Left ventricle myocardium inferior (tissue), 1 donor: ENCODE results near the gene LY9. TPM values are rescaled to one million over a fixed set of nuclear protein-coding genes. Genes with fewer than 3 reads are reported as not detected.
"Not testable (repeated sequence)": the region's sequence is repeated elsewhere in the genome, so short reads cannot be mapped to it uniquely, and the experiment has no call there.

Source experiments
- DNase-seq: peaks from one replicate; pipeline ENCODE4 v3.0.0-alpha.2; 2020
- H3K27ac ChIP-seq: fragments of 200-600 bp; replicated peaks from 2 replicates; pipeline ENCODE4 v1.8.0; 2021
- H3K27me3 ChIP-seq: fragments of 200-600 bp; 2 replicates; pipeline ENCODE4 v1.8.0; 2021; ENCODE audit warnings: low read depth
- H3K36me3 ChIP-seq: fragments of 200-600 bp; 2 replicates; pipeline ENCODE4 v1.8.0; 2021
- H3K4me1 ChIP-seq: fragments of 200-600 bp; 2 replicates; pipeline ENCODE4 v1.8.0; 2021
- H3K4me3 ChIP-seq: fragments of 200-600 bp; 2 replicates; pipeline ENCODE4 v1.8.0; 2021; ENCODE audit warnings: mild to moderate bottlenecking, moderate library complexity
- H3K9me3 ChIP-seq: fragments of 200-600 bp; replicated peaks from 2 replicates; pipeline ENCODE4 v1.8.0; 2021
- CTCF ChIP-seq: fragments of 200-600 bp; IDR thresholded peaks from 2 replicates; pipeline ENCODE4 v1.8.0; 2021; ENCODE audit warnings: antibody characterized with exemption, mild to moderate bottlenecking, borderline replicate concordance
- intact Hi-C: fragments of 100-400 bp; cut with micrococcal nuclease; formaldehyde crosslinking; loops from one replicate; pipeline ENCODE4 v1.11.0; 2022
- total RNA-seq: library from RNA; stranded (reverse); fragmentation: NEBNext Ultra II Directional; extraction: Animal tissue kit (Norgen Biotek cat#: 25700); gene quantifications from one replicate; pipeline ENCODE4 v1.2.1, GENCODE V29; 2021
- donor health status: DM: no; HTN: yes; CAD: no; lungs with severe emphysema.

LY9 gene
- total RNA-seq, 1 donor from 2014 or later, result not detected

GRCh38 chr1:160864173-160864572 is 68.2 kb downstream of the LY9 start:
- peaks cover 28% of the 10 kb centered on the region for H3K27me3 ChIP-seq
- no peak for DNase-seq
- intact Hi-C loops, result no loop called here
- no peak overlapping the region for H3K27ac ChIP-seq
- no peaks in the 10 kb centered on the region for H3K9me3 ChIP-seq
- no peaks in the 10 kb centered on the region for H3K36me3 ChIP-seq
- H3K4me1 ChIP-seq, result no peaks in the 10 kb centered on the region
- TF ChIP-seq CTCF, result no peak
- no peak overlapping the region for H3K4me3 ChIP-seq

- Histone ChIP-seq H3K4me3 (no peak overlapping the region), H3K27me3 (peaks cover 23% of the 10 kb centered on the region), H3K4me1 (no peaks in the 10 kb centered on the region), H3K9me3 (no peaks in the 10 kb centered on the region), H3K36me3 (no peaks in the 10 kb centered on the region), H3K27ac (no peak overlapping the region)
- TF ChIP-seq CTCF, result no peak
- DNase-seq, result no peak
- intact Hi-C loops, result no loop called here
These were observed 69.4 kb downstream of the LY9 start for GRCh38 chr1:160865337-160865736.

- no peak overlapping the region for H3K4me3 ChIP-seq
- intact Hi-C loops, result no loop called here
- no peaks in the 10 kb centered on the region for H3K4me1 ChIP-seq
- peaks cover 16% of the 10 kb centered on the region for H3K27me3 ChIP-seq
- no peak overlapping the region for H3K27ac ChIP-seq
- no peaks in the 10 kb centered on the region for H3K36me3 ChIP-seq
- TF ChIP-seq CTCF, result no peak
- no peak for DNase-seq
- no peaks in the 10 kb centered on the region for H3K9me3 ChIP-seq
These were observed 70.2 kb downstream of the LY9 start for GRCh38 chr1:160866001-160866694.

- TF ChIP-seq CTCF, result no peak
- intact Hi-C loops, result no loop called here
- no peaks in the 10 kb centered on the region for H3K4me1 ChIP-seq
- DNase-seq, result no peak
- H3K27me3 ChIP-seq, result peaks cover 10% of the 10 kb centered on the region
- no peaks in the 10 kb centered on the region for H3K9me3 ChIP-seq
- H3K36me3 ChIP-seq, result no peaks in the 10 kb centered on the region
- H3K27ac ChIP-seq, result no peak overlapping the region
- no peak overlapping the region for H3K4me3 ChIP-seq
These were observed 70.8 kb downstream of the LY9 start for GRCh38 chr1:160866695-160867260.

- H3K9me3 ChIP-seq, H3K27ac ChIP-seq, intact Hi-C loops, H3K27me3 ChIP-seq, H3K4me3 ChIP-seq, DNase-seq, H3K36me3 ChIP-seq, H3K4me1 ChIP-seq: not testable (repeated sequence)
These were observed 71.7 kb downstream of the LY9 start for GRCh38 chr1:160867651-160868050.

- Histone ChIP-seq H3K9me3 (no peaks in the 10 kb centered on the region), H3K27me3 (no peaks in the 10 kb centered on the region), H3K4me3 (no peak overlapping the region), H3K27ac (no peak overlapping the region), H3K36me3 (no peaks in the 10 kb centered on the region), H3K4me1 (no peaks in the 10 kb centered on the region)
- no peak for DNase-seq
- no peak for TF ChIP-seq CTCF
- intact Hi-C loops, result no loop called here
These were observed 72.2 kb downstream of the LY9 start for GRCh38 chr1:160868141-160868540.
